ENCODE data around the gene AGFG2.

The AGFG2 gene

GRCh38 chr7:100573691-100574361 lies 34.8 kb downstream of the AGFG2 start, which contains the start of gene SAP25:
SAP25 (minus strand) TSS chr7:100573900; CDS start chr7:100573742, 158 bp downstream.
- no peak for DNase-seq

- no peak for DNase-seq
Measured at GRCh38 chr7:100574362-100575205, 35.6 kb downstream of the AGFG2 start.

- DNase-seq, result no peak
Measured at GRCh38 chr7:100575206-100575631, 36.2 kb downstream of the AGFG2 start.

DNA sequence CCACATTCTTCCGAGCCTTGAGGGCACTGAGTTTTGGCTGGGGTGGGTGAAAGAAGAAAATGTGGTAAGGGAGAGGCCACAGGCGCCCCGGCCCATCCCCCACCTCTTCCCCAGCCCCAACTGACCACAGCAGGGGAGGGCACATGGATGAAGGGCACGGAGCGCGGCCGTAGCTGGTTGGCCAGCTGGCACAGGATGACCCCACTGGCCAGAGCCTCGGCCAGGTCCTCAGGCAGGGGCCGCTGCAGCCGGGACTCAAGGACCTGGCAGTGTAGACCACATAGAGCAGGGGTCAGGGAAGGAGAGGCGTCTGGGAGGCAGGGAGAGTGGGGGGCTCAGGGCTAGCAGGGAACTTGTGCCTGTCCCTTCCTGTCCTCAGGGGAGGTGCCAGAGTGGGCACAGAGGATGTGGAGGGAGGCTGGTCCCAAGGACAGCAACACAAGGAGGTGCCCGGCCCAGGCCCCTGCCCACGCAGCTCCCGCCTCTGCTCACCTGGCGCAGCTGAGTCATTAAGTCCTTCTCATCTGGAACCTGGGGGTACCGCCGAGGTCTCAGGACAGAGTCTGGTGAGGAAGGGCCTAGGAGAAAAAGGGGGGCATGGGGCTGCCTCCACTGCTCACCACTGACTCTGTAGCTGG lies 36.9 kb downstream of the AGFG2 start:
- DNase-seq, result no peak

DNA sequence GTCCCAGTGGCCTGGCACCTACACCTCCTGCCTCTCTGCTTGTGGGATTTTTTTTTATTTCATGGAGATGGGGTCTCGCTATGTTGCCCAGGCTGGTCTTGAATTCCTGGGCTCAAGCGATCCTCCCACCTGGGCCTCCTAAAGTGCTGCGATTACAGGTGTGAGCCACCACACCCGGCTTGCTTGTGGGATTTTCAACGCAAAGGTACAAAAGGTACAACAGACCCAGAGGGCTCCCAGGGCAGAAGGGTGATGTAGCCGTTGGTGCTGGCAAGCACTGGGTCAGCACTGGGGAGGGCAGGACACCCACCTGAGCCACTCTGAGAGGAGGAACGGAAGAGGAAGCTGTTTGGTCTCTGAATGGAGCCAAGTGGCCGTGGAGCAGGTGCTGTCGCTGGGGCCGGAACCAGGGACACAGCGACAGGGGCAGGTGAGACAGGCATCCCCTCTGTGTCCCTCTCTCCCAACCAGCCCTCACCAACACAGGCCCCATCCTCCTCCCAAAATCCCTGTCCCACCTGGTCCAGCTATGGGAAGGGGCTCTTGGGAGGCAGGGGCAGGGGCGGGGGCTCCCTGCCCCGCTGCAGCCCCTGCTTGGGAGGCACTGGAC lies 37.5 kb downstream of the AGFG2 start:
- DNase-seq, result no peak

GRCh38 chr7:100577103-100577502 lies 38.1 kb downstream of the AGFG2 start:
- no peak for DNase-seq

DNA sequence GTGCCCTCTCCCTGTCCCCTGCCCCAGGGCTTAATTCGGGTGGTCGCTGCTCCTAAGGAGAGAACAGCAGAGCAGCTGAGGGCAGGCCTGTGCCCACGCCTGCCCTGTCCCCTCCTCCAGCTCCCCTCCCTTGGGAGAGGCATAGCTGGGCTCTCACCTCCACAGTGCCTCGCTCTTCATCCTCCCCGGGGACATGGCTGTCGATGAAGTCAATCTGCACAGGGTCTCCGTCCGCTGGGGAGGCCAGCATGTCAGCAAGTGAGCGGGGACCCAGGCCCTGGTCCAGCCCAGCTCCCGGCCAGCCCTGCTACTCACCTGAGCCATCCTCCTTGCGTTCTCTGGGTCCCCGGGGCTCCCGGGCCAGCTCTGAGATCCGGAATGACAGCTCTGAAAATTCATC lies 38.5 kb downstream of the AGFG2 start:
- DNase-seq, result no peak

GRCh38 chr7:100578246-100579183 lies 39.5 kb downstream of the AGFG2 start:
- no peak for DNase-seq

DNA sequence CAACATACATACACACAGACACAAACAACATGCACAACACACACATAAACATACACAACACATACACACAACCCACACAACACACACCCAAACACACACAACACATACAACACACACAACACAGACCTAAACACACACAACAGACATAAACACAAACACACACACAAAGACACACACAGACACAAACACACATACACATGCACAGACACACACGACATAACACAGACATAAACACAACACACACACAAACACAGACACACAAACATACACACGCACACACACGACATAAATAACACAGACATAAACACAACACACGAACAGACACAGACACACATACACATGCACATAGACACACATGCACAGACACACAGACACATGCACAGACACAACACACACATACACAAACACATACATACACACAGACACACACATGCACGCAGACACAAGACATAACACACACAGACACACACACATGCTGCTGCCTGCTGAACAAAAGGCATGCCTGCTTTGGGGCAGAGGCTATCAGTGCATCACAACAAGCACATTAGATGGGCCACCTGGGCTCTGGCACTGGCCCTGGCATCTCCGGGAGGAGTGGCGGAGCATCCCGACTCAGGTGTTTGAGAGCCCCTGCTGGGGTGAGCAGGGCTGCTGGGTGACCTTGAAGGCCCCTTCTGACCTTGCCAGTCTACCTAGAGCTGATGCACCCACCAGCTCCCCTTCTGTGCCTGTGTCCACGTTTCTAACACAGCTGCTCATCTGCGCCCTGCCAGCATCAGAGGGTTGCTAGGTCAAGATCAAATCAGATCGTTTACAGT lies 41.7 kb downstream of the AGFG2 start:
- no peak for DNase-seq

- DNase-seq, result no peak
Measured at GRCh38 chr7:100582041-100582579, 43.1 kb downstream of the AGFG2 start.

- DNase-seq, result no peak
Measured at GRCh38 chr7:100582650-100583049, 43.6 kb downstream of the AGFG2 start.

DNA sequence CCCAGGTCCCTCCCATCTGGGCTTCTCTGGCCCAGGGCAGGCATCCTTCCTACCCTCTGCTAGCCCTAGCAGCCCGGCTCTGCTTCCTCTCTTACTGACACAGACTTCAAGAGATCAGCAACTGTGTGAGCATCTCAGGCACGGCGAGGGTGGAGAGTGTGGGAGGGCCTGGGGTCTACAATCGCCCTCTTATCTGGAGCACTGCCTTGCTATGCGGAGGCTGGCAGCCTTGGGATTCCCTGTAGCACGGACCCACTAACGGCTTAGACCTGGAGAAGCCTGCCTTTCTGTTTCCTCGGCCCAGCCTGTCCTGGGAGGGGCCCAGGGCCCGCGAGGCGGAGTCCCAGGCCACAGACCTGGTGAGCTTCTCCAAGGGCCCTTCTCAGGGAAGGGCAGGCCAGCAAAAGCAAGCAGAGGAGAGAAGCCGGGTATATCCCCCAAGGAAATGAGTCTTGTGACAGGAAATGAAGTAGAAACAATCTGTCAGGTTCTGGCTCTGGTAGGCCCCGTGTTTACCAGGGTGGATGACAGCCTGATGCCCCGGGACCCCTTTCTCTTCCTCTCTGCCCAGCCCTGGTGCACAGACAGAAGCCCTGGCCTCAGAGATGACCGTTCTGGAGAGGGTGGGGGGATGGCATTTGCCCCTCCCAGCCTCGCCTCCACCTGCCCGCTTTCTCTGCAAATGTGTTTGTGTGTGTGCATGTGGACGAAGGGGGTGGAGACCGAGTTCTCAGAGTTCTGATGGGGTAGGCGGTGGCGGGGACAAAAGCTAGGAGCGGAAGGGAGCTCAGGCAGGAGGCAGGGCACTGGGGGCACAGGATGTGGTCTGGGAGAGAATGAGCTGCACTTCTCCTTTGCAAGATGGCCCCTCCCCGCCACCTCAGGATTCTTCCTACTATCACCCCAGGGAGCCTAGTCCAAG lies 44.4 kb downstream of the AGFG2 start:
- DNase-seq, result peak; percentile 78

- DNase-seq, result no peak
Measured at GRCh38 chr7:100584054-100584682, 45.2 kb downstream of the AGFG2 start.

- peak; percentile 21 for DNase-seq
Measured at GRCh38 chr7:100584683-100585510, 45.9 kb downstream of the AGFG2 start.

DNA sequence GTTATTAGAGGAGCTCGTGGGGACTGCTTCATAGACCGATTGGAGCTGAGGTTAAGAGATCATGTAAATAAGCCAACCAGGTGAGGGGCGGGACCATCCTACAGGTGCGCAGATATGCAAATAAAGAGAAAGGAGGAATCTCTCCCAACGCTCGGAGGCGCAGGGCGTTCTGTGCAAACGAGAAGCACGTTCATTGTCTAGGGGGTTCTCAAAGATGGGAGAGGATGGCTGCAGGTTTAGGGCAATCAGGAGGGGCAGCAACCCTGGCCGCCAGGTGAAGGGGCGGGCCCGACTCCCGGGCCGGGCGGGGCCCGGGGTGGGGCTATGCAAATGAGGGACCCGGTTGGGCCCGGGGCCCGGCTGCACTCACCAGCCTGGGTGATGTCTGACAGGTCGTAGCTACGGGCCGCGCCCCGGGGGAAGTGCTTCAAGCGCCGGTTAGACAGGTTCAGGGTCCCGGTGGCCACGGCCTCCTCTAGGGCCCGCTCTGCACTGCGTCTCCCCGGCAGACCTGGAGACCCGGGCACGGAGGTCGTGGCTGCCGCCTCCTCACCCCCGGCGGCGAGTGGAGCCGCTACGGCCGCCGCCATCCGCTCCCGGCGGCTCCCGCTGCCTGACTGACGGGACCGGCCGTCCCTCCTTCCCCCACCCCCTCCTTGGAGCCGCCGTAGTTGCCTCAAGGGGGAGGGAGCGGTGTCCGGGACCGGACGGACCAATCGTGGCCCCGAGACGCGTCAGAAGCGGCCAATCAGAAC lies 46.7 kb downstream of the AGFG2 start, which contains the start of gene LRCH4:
LRCH4 (minus strand) TSS at position 619 of the 755 bp plus-strand sequence; CDS start at position 590, 29 bp downstream.
- peak; percentile 72 for DNase-seq

- peak; percentile 99 for DNase-seq
Measured at GRCh38 chr7:100586266-100587025, 47.4 kb downstream of the AGFG2 start, which contains the start of gene FBXO24. FBXO24 (plus strand) TSS chr7:100586328; CDS start chr7:100586626, 298 bp downstream.
